Activated T-helper 2 cell treated with anti-CD3 and anti-CD28 coated beads, Interferon-gamma antibody, Interleukin-2, Interleukin-4, amounts not matched to agents 10 μg/mL and 5 μg/mL and 100 μg/mL, durations not matched to agents 14 hours and 24 hours and 36 hours (primary cell): Measurements from ENCODE around the gene PDK2. TPM values are rescaled to one million over a fixed set of nuclear protein-coding genes. Genes with fewer than 3 reads are reported as not detected.

Source experiments
- DNase-seq: peaks from one replicate; pipeline ENCODE4 v3.0.0; 2021; ENCODE audit warnings: low spot score
- H3K27ac Mint-ChIP-seq: one replicate; pipeline ENCODE4 v1.8.0; 2021; ENCODE audit warnings: mixed read lengths
- H3K27me3 Mint-ChIP-seq: one replicate; pipeline ENCODE4 v1.8.0; 2021; ENCODE audit warnings: low read depth, mixed read lengths
- H3K36me3 Mint-ChIP-seq: one replicate; pipeline ENCODE4 v1.8.0; 2021; ENCODE audit warnings: low read depth, mixed read lengths
- H3K4me1 Mint-ChIP-seq: one replicate; pipeline ENCODE4 v1.8.0; 2021; ENCODE audit warnings: low read depth, mixed read lengths
- H3K4me3 Mint-ChIP-seq: one replicate; pipeline ENCODE4 v1.8.0; 2021; ENCODE audit warnings: low read depth, mild to moderate bottlenecking, moderate library complexity, mixed read lengths
- H3K9me3 Mint-ChIP-seq: one replicate; pipeline ENCODE4 v1.8.0; 2021; ENCODE audit warnings: mixed read lengths
- intact Hi-C: fragments of 100-400 bp; cut with micrococcal nuclease; formaldehyde crosslinking; loops from one replicate; pipeline ENCODE4 v1.15.1; 2023
- total RNA-seq: library from RNA; stranded (reverse); gene quantifications from 2 replicates; pipeline ENCODE4 v1.2.3, GENCODE V29; 2022

The PDK2 gene
- total RNA-seq, 1 donor from 2014 or later = 11.0 TPM

DNA sequence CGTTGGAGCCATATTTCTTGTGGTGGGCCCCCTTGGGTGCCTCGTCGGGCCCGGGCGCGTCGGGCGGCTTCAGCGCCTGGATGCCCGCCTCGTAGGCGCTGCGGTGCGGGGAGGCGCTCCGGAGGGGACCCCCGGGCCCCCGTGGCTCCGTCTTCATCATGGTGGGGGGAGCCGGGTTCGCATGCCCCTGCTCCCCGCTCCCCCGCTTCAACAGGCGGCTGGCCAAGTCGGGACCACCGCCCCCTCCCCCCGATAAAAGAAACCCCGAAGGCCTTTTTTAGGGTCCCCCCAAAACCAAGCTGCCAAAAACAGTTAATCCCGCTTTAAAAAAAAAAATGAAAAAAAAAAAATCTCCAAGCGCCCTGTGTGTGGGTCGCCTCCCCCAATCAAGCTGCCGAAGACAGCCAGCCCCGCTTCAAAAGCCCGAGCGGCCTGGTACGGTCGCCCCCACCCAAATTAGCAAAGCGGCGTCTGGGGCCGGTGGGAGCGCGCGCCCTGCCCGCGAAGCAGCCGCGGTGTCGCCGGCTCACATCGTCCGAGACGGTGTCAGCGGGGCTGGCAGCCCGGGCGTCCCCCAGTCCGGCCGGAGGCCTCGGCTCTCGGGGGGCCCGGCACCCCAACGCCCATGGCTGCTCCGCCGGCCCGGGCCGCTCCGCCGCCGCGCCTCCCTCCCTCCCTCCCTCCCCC is 55.3 kb downstream of the PDK2 start, which contains the start of gene PPP1R9B:
TSS of gene PPP1R9B (minus strand) at position 324 of the 687 bp plus-strand sequence. CDS start at position 160, 164 bp downstream.
- peak within 1 kb of the TSS; percentile 97 for H3K27ac Mint-ChIP-seq
- H3K27me3 Mint-ChIP-seq = no peaks in the 10 kb centered on the region
- peak within 1 kb of the TSS; percentile 95 for H3K4me3 Mint-ChIP-seq
- peaks cover 34% of the 10 kb centered on the region for H3K36me3 Mint-ChIP-seq
- intact Hi-C loops = loop anchor here (1.0 to 5.0 kb wide), 2 partner anchors 11 to 53 kb away; partner anchors contain the start of gene PDK2
- H3K9me3 Mint-ChIP-seq = no peaks in the 10 kb centered on the region
- H3K4me1 Mint-ChIP-seq = peaks cover 38% of the 10 kb centered on the region
- DNase-seq = no peak

DNA sequence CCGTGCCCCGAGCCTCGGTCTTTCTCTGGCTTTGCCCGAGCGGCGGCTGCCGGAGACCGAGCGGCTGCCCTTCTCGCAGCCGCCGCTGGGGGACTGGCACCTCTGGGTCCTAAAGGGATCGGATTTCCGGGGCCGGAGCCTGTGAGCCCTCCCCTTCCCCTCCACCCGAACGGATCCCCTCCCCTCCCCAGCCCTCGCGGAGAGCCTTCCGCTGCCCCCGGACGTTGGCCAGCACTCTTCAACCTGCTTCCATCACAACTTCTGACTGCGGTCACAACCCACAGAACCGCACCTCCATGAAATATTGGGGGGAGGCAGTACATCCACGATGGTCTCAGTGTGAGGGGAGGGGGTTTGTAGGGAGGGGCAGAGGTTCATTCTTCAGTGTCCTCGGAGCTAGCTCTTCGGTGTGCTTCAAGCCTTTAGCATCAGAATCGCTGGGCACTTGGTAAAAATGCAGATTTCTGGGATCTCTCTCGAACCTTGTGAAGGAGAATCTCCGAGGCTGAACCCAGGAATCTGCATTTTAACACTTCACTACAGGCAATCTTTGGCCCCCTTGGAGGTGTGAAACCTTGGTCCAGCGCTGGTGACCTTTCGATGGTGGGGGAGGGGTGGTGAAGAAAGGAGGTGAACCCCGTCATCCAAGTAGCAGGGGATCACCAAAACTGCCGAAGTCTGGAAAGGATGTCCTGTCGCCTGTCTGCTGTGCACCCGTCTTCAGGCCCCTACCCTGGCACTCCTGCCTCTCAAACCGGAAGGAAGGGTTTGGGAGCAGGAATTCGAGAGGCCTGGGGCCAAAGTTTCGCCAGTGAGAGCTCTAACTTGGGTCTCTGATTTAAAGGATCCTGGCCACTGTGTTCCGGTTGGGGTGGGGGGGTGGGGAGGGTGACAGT is 56.1 kb downstream of the PDK2 start:
- Mint-ChIP-seq H3K4me3 (peak overlapping the region; percentile 84), H3K27me3 (no peaks in the 10 kb centered on the region), H3K36me3 (peaks cover 29% of the 10 kb centered on the region), H3K4me1 (peaks cover 36% of the 10 kb centered on the region), H3K9me3 (no peaks in the 10 kb centered on the region), H3K27ac (peak overlapping the region; percentile 97)
- intact Hi-C loops = loop anchor here (1.0 to 5.0 kb wide), 2 partner anchors 10 to 54 kb away; partner anchors contain the start of gene PDK2
- DNase-seq = peak; percentile 85

DNA sequence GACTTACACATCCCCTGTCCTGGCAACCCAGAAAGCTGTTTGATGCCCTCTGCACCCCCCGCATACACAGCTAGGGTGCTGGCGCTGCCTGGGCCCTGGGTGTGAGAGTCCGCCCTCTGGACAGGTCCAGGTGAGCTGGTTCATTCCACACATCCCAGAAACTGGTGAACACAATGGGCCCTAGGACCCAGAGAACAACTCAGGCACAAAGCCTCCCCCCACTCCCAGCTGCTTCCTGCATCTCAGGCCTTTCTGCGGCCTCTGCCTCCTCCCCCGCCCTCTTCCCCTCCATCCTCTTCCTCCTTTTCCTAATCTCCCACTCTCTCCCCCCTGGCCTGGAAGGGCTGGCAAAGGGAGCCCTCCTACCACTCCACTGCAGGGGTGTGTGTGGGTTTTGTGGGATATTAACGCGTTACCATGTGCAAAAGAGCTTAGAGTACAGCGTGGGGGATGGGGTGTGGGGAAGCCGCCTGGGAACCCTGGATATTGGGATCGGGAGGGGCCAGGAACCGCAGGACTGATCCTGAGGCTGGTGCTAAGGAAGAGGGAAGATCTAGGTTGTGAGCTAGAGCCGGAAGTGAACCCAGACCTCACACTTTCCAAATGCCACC is 56.9 kb downstream of the PDK2 start:
- peak; percentile 58 for DNase-seq
- Mint-ChIP-seq H3K27ac (peak overlapping the region; percentile 97), H3K36me3 (peaks cover 21% of the 10 kb centered on the region), H3K4me3 (peak overlapping the region; percentile 84), H3K9me3 (no peaks in the 10 kb centered on the region), H3K27me3 (no peaks in the 10 kb centered on the region), H3K4me1 (peaks cover 28% of the 10 kb centered on the region)
- intact Hi-C loops = loop anchor here (1.0 to 5.0 kb wide), 2 partner anchors 9 to 55 kb away; partner anchors contain the start of gene PDK2

DNA sequence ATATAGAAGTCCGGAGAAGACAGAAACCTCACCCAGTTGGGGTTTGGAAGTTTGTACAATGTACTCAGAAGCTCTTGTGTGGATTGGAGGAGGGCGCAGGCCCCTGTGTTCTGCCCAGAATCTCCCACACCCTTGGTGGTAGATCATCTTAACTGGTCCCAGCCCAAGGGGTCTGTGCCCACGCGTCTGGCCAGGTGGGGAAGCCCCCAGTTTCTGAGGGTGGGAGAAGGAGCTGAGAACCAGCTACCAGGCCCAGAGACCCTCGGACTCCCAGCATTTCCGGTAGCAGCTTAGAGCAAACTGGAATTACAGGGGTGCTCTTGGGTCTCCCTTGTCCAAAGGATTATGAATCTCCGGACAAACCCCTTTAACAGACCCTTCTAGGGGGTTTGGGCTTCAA is 57.6 kb downstream of the PDK2 start:
- intact Hi-C loops = loop anchor here (5.0 kb wide), 1 partner anchor 55 kb away; the partner anchor contains the start of gene PDK2
- H3K36me3 Mint-ChIP-seq = peaks cover 14% of the 10 kb centered on the region
- peaks cover 22% of the 10 kb centered on the region for H3K4me1 Mint-ChIP-seq
- DNase-seq = no peak
- H3K27me3 Mint-ChIP-seq = no peaks in the 10 kb centered on the region
- H3K9me3 Mint-ChIP-seq = no peaks in the 10 kb centered on the region
- peak overlapping the region; percentile 84 for H3K4me3 Mint-ChIP-seq
- H3K27ac Mint-ChIP-seq = no peak overlapping the region

DNA sequence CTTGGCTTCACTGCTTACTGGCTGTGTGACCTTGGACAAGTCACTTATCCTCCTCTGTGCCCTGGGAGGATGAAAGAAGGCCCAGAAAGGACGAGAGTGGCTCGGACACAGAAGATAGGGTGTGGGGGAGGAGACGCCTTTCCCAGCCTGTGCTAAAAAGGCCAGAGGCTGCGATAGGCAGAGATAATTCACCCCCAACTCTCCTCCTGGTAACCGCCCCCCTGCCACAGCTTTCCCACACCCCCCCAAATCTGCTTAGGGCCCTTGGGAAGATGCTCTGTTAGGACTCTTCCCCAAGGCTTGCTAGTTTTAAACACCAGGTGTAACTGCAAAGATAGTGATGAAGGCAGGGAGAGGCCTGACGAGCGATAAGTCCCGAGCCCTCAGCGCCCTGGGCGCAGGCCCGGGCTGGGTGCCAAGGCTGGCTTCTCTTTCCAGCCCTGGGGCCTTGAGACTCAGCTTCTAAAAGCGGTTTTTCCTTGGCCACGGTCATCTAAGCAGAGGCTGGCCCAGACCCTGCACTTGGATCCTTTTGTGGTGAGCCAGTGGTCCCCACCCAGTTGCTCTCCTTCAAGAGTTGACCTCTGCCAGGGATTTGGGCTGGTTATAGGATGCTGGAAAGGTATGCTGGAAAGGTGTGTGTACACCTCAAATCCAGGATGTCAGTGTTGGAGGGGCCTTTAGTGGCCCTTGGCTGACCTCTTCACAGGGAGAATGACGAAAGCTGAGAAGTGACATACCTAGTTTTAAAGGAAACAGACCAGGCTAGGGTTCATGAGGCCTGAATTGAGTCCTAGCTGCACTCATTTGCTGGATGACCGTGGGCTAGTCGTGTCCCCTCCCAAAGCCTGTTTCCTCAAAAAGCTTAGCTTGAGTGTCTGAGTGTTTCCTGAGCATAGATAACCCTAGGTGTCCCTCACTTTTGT is 58.8 kb downstream of the PDK2 start:
- Mint-ChIP-seq H3K36me3 (peaks cover 5% of the 10 kb centered on the region), H3K27ac (peak overlapping the region; percentile 58), H3K27me3 (no peaks in the 10 kb centered on the region), H3K4me1 (peaks cover 28% of the 10 kb centered on the region), H3K9me3 (no peaks in the 10 kb centered on the region), H3K4me3 (no peak overlapping the region)
- intact Hi-C loops = loop anchor here (5.0 kb wide), 1 partner anchor 57 kb away; the partner anchor contains the start of gene PDK2
- no peak for DNase-seq

DNA sequence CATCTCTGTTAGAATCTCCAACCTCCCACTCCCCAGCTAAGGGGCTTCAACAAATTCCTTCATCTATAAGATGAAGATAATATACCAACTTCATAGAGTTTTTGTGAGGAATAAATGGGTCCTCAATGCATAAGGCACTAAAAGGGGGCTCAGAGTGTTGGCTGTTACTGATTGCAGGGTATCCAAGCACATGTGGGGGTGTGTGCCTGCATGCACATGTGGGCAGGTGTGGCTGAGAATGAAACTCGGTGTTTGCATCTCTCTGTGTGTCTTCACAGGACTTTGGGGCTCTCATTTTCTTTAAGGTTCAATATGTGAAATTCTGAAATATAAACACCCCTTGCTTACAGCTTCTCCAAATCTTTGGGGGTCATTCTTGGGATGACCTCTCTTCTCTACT is 59.5 kb downstream of the PDK2 start:
- Mint-ChIP-seq H3K4me3 (no peak overlapping the region), H3K36me3 (no peaks in the 10 kb centered on the region), H3K27me3 (no peaks in the 10 kb centered on the region), H3K4me1 (peaks cover 28% of the 10 kb centered on the region), H3K27ac (peak overlapping the region; percentile 58), H3K9me3 (no peaks in the 10 kb centered on the region)
- intact Hi-C loops = loop anchor here (5.0 kb wide), 1 partner anchor 57 kb away; the partner anchor contains the start of gene PDK2
- DNase-seq = no peak

DNA sequence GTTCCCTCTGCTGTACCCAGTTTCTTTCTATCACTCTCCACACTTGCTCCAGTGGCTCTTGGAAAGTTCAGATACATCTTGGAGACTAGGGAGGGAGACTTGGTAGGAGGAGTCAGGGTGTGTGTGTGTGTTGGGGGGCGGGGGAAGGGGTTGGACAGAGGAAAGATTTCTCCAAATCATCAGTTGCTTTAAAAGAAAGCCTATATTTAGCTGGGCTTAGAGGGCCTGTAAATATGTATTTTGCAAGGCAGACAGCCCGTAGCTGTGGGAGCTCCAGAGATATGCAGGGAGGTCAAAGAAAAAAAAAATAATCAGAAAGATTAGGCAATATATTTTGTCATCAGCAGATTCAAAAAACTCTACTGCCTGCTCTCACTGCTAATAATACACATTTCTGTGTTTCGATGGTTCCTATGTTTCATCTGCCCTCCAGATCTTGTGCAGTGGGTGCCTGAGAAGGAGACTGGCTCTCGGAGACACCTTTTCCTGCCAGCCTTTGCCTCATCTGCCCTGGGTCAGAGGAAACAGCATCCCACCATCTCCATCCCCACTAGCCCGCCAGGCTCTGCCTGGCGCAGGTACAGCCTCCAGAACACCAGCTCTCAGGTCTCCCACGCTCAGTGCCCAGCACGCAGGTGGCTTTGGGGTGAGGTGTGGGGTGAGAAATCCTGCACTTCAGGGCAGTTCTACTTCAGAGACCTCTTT is 60.1 kb downstream of the PDK2 start:
- DNase-seq = no peak
- intact Hi-C loops = no loop called here
- peak overlapping the region; percentile 58 for H3K27ac Mint-ChIP-seq
- no peaks in the 10 kb centered on the region for H3K36me3 Mint-ChIP-seq
- no peaks in the 10 kb centered on the region for H3K9me3 Mint-ChIP-seq
- H3K4me3 Mint-ChIP-seq = peak overlapping the region; percentile 5
- H3K4me1 Mint-ChIP-seq = peaks cover 31% of the 10 kb centered on the region
- no peaks in the 10 kb centered on the region for H3K27me3 Mint-ChIP-seq

DNA sequence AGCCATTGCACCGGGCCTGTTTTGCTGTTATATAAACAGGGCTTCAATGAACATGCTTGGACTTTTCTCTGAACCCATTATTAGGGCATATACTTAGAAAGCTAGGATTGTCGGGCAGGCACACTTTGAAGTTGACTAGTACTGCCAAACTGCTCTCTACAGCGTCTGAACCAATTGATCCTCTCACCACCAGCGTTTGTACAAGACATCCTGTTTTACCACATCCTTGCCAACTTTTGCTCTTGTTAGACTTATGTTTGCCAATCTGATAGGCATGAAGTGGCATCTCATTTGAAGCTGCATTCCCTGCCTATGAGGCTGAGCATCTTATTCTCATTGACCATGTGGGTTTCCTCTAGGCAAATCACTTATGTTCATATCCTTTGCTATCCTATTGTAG is 62.7 kb downstream of the PDK2 start:
- Mint-ChIP-seq H3K27me3 (no peaks in the 10 kb centered on the region), H3K4me1 (peaks cover 42% of the 10 kb centered on the region), H3K4me3 (no peak overlapping the region), H3K27ac (no peak overlapping the region), H3K9me3 (no peaks in the 10 kb centered on the region), H3K36me3 (peaks cover 3% of the 10 kb centered on the region)
- no peak for DNase-seq
- intact Hi-C loops = no loop called here

DNA sequence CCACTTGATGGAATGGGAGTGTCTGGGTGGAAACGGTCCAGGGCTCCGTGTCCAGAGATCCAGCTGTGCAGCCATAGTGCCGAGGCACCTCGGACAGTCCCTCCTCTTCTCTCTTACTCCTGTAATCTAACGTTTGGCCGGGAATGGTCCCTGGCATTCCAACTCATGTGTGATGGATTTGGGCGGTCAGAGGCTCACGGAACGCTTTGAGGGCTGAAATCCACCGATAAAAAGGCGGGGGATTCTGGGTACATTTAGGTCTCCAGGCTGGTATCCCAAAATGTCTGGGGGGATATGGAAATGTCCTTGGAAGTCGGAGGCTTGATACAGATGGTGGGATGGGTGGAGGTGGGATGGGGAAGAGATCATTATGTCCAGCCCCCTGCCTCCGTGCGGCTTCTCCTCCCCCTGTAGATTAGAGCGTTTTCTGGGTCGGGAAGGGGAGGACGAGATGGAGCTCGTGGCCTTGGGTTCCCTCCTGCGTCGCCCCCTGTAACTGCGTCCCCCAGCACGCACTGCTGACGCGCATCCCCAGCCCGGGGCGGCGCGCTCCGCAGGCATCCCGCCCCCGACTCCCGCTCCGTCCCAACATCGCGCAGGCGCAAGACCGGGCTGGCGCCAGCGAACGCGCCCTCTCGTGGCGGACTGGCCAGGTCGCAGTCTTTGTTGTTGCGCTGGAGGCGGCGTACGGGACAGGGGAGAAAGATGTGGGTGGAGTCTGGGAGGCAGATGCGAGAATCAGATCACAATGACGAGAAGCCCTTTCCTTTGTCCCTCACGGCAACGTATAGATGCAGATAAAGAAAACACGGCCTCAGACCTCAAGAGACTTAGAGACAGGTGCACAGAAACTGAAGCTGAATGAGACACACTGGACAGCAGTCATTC is 66.1 kb downstream of the PDK2 start:
- peaks cover 35% of the 10 kb centered on the region for H3K4me1 Mint-ChIP-seq
- H3K4me3 Mint-ChIP-seq = peak overlapping the region; percentile 76
- H3K27me3 Mint-ChIP-seq = no peaks in the 10 kb centered on the region
- peak overlapping the region; percentile 99 for H3K27ac Mint-ChIP-seq
- peak; percentile 95 for DNase-seq
- peaks cover 3% of the 10 kb centered on the region for H3K36me3 Mint-ChIP-seq
- H3K9me3 Mint-ChIP-seq = no peaks in the 10 kb centered on the region
- intact Hi-C loops = loop anchor here (1.0 to 2.0 kb wide), 4 partner anchors 10 to 66 kb away; partner anchors contain the start of gene PDK2
